Rectal smooth muscle tissue (tissue), 1 donor: ENCODE data around the gene CKAP5.

Experiments
- H3K27ac ChIP-seq: one replicate; pipeline ENCODE4 v1.7.0; 2013; ENCODE audit warnings: low read depth, low read length, inconsistent platforms
- H3K27me3 ChIP-seq: one replicate; pipeline ENCODE4 v1.7.0; 2013; ENCODE audit warnings: low read length; ENCODE audit not compliant: control insufficient read depth, insufficient read depth
- H3K36me3 ChIP-seq: one replicate; pipeline ENCODE4 v1.7.0; 2013; ENCODE audit warnings: low read length; ENCODE audit not compliant: control insufficient read depth, insufficient read depth
- H3K4me1 ChIP-seq: one replicate; pipeline ENCODE4 v1.7.0; 2013; ENCODE audit warnings: low read length; ENCODE audit not compliant: control insufficient read depth, insufficient read depth
- H3K4me3 ChIP-seq: one replicate; pipeline ENCODE4 v1.7.0; 2013; ENCODE audit warnings: low read length
- H3K9ac ChIP-seq: one replicate; pipeline ENCODE4 v1.7.0; 2013; ENCODE audit warnings: low read length

CKAP5 gene

GRCh38 chr11:46729110-46730027, 116.7 kb downstream of the CKAP5 start:
- H3K36me3 ChIP-seq, result no peaks in the 10 kb centered on the region
- no peaks in the 10 kb centered on the region for H3K4me1 ChIP-seq
- H3K27me3 ChIP-seq, result no peaks in the 10 kb centered on the region
- H3K27ac ChIP-seq, result no peak overlapping the region
- no peak overlapping the region for H3K4me3 ChIP-seq
- H3K9ac ChIP-seq, result no peak overlapping the region

GRCh38 chr11:46728659-46729040, 117.4 kb downstream of the CKAP5 start:
- H3K4me1 ChIP-seq, result no peaks in the 10 kb centered on the region
- H3K36me3 ChIP-seq, result no peaks in the 10 kb centered on the region
- H3K27me3 ChIP-seq, result no peaks in the 10 kb centered on the region
- H3K27ac ChIP-seq, result no peak overlapping the region
- no peak overlapping the region for H3K4me3 ChIP-seq
- no peak overlapping the region for H3K9ac ChIP-seq

- no peaks in the 10 kb centered on the region for H3K36me3 ChIP-seq
- no peaks in the 10 kb centered on the region for H3K4me1 ChIP-seq
- H3K27ac ChIP-seq, result no peak overlapping the region
- H3K9ac ChIP-seq, result no peak overlapping the region
- no peaks in the 10 kb centered on the region for H3K27me3 ChIP-seq
- no peak overlapping the region for H3K4me3 ChIP-seq
These were observed 118.0 kb downstream of the CKAP5 start for GRCh38 chr11:46727952-46728658.

- Histone ChIP-seq H3K27me3 (no peaks in the 10 kb centered on the region), H3K9ac (no peak overlapping the region), H3K36me3 (no peaks in the 10 kb centered on the region), H3K4me3 (no peak overlapping the region), H3K27ac (no peak overlapping the region), H3K4me1 (no peaks in the 10 kb centered on the region)
These were observed 119.7 kb downstream of the CKAP5 start for GRCh38 chr11:46726206-46726862.

- Histone ChIP-seq H3K4me1 (no peaks in the 10 kb centered on the region), H3K27me3 (no peaks in the 10 kb centered on the region), H3K4me3 (no peak overlapping the region), H3K36me3 (no peaks in the 10 kb centered on the region), H3K9ac (no peak overlapping the region), H3K27ac (no peak overlapping the region)
These were observed 120.5 kb downstream of the CKAP5 start for GRCh38 chr11:46725338-46726205.

GRCh38 chr11:46724088-46724487, 122.0 kb downstream of the CKAP5 start:
- Histone ChIP-seq H3K27me3 (no peaks in the 10 kb centered on the region), H3K4me3 (no peak overlapping the region), H3K9ac (no peak overlapping the region), H3K4me1 (no peaks in the 10 kb centered on the region), H3K27ac (no peak overlapping the region), H3K36me3 (no peaks in the 10 kb centered on the region)

- Histone ChIP-seq H3K27ac (no peak overlapping the region), H3K36me3 (no peaks in the 10 kb centered on the region), H3K27me3 (no peaks in the 10 kb centered on the region), H3K4me1 (no peaks in the 10 kb centered on the region), H3K9ac (no peak overlapping the region), H3K4me3 (no peak overlapping the region)
These were observed 122.8 kb downstream of the CKAP5 start for GRCh38 chr11:46723359-46723680.

- H3K27me3 ChIP-seq, result no peaks in the 10 kb centered on the region
- no peaks in the 10 kb centered on the region for H3K4me1 ChIP-seq
- no peaks in the 10 kb centered on the region for H3K36me3 ChIP-seq
- H3K4me3 ChIP-seq, result no peak overlapping the region
- H3K27ac ChIP-seq, result no peak overlapping the region
- no peak overlapping the region for H3K9ac ChIP-seq
These were observed 123.3 kb downstream of the CKAP5 start for GRCh38 chr11:46722566-46723358.

GRCh38 chr11:46721286-46721685, 124.8 kb downstream of the CKAP5 start:
- Histone ChIP-seq H3K4me1 (no peaks in the 10 kb centered on the region), H3K36me3 (no peaks in the 10 kb centered on the region), H3K9ac (no peak overlapping the region), H3K27me3 (no peaks in the 10 kb centered on the region), H3K27ac (no peak overlapping the region), H3K4me3 (no peak overlapping the region)

GRCh38 chr11:46719543-46720218, 126.4 kb downstream of the CKAP5 start:
- Histone ChIP-seq H3K9ac (no peak overlapping the region), H3K27me3 (no peaks in the 10 kb centered on the region), H3K27ac (no peak overlapping the region), H3K4me3 (no peak overlapping the region), H3K4me1 (no peaks in the 10 kb centered on the region), H3K36me3 (no peaks in the 10 kb centered on the region)

- no peak within 1 kb of the TSS for H3K27ac ChIP-seq
- H3K9ac ChIP-seq, result no peak within 1 kb of the TSS
- H3K27me3 ChIP-seq, result no peaks in the 10 kb centered on the region
These were observed 127.0 kb downstream of the CKAP5 start, which contains the start of gene F2 for GRCh38 chr11:46719048-46719542. F2 (plus strand) TSS chr11:46719213; CDS start chr11:46719236, 23 bp downstream.

More at GRCh38 chr11:46719048-46719542, 127.0 kb downstream of the CKAP5 start, which contains the start of gene F2:
- no peaks in the 10 kb centered on the region for H3K36me3 ChIP-seq
- no peaks in the 10 kb centered on the region for H3K4me1 ChIP-seq
- H3K4me3 ChIP-seq, result no peak within 1 kb of the TSS
